Sigmoid colon (tissue), 4 donors: ENCODE data around the gene XPA.

Experiments used
- EP300 ChIP-seq, 4 donors: sonication (generic); formaldehyde crosslinking; IDR thresholded peaks; one replicate each; pipeline ENCODE4 v1.6.1; 2017; ENCODE audit warnings: antibody characterized with exemption in 4 of 4
- POLR2A ChIP-seq, 2 donors: fragments of 450-650 bp; IDR thresholded peaks; one replicate each; pipeline ENCODE4 v1.6.1; 2016; ENCODE audit warnings: antibody characterized with exemption in 2 of 2, mild to moderate bottlenecking in 2 of 2, moderate library complexity in 2 of 2
- POLR2AphosphoS5 ChIP-seq, 4 donors: sonication (generic); formaldehyde crosslinking; IDR thresholded peaks; one replicate each; pipeline ENCODE4 v1.6.1; 2017; ENCODE audit warnings: antibody characterized with exemption in 4 of 4
- TF ChIP-seq, protein P1 (sequence below), 4 experiments: fragments of 450-650 bp in 3 of 4; fragments of 200-600 bp in 1 of 4; IDR thresholded peaks; one replicate each; pipeline ENCODE4 v1.5.1; 2016 to 2019; ENCODE audit warnings: antibody characterized with exemption in 4 of 4, mild to moderate bottlenecking in 3 of 4, moderate library complexity in 2 of 4

DNA sequence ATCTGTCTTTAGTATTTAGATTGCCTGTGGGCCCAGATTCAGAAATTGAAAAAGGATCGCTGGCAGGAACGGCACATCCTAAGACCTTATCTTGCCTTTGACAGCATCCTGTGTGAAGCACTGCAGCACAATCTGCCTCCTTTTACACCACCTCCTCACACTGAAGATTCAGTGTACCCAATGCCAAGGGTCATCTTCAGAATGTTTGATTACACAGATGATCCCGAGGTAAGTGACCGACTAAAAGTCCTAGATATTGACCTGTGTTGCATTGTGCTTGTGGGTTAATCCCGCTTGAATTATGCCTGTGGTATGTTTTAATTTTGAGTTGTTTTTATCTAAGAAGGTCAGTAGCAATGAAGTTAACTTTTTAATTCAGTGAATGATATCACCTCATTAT lies 49.1 kb downstream of the XPA start:
- TF ChIP-seq, protein P1, sequence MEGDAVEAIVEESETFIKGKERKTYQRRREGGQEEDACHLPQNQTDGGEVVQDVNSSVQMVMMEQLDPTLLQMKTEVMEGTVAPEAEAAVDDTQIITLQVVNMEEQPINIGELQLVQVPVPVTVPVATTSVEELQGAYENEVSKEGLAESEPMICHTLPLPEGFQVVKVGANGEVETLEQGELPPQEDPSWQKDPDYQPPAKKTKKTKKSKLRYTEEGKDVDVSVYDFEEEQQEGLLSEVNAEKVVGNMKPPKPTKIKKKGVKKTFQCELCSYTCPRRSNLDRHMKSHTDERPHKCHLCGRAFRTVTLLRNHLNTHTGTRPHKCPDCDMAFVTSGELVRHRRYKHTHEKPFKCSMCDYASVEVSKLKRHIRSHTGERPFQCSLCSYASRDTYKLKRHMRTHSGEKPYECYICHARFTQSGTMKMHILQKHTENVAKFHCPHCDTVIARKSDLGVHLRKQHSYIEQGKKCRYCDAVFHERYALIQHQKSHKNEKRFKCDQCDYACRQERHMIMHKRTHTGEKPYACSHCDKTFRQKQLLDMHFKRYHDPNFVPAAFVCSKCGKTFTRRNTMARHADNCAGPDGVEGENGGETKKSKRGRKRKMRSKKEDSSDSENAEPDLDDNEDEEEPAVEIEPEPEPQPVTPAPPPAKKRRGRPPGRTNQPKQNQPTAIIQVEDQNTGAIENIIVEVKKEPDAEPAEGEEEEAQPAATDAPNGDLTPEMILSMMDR (IDR thresholded peaks at IDR 0.05): no peak
- no peak for TF ChIP-seq POLR2AphosphoS5 (IDR thresholded peaks at IDR 0.05)
- no peak for TF ChIP-seq POLR2A (IDR thresholded peaks at IDR 0.05)
- TF ChIP-seq EP300 (IDR thresholded peaks at IDR 0.05): no peak
